ENCODE measurements around the gene MSI2. TPM values are rescaled to one million over a fixed set of nuclear protein-coding genes. Genes with fewer than 3 reads are reported as not detected.

The MSI2 gene
- polyA plus RNA-seq, 1 experiment = 9.2 TPM

DNA sequence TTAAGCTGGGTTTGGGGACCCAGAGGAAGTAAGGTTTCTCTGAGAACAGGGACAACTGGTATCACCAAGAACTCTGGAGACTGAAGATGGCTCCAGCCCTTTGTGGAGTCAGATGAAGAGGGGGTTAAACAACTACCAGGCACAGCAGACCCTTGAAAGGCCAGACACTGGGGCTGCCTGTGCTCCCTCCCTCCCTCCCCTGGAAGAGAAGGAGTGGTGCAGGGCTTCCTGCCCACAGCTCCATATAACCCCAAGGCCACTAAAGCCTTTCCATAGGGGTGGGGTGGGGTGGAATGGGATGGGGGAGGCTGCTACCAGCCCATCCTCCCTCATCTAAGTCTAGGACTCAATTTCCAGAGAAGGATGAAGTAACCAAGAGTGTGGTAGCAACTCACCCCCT, 422.1 kb downstream of the MSI2 start:
- no peaks in the 10 kb centered on the region for H3K36me3 ChIP-seq (ENCODE audit: control insufficient read depth, insufficient read depth, low read length)
- ChIA-PET CTCF (interaction anchor here (1.1 to 1.4 kb wide), 2 partner anchors 14 to 16 kb away, joined by 3 read pairs; no protein-coding TSS in a partner anchor), POLR2A (no interaction called here)
- DNase-seq (ENCODE audit: low read depth) = no peak
- no peaks in the 10 kb centered on the region for H3K27me3 ChIP-seq (ENCODE audit: control insufficient read depth, insufficient read depth, low read length)
- TF ChIP-seq, protein P1, sequence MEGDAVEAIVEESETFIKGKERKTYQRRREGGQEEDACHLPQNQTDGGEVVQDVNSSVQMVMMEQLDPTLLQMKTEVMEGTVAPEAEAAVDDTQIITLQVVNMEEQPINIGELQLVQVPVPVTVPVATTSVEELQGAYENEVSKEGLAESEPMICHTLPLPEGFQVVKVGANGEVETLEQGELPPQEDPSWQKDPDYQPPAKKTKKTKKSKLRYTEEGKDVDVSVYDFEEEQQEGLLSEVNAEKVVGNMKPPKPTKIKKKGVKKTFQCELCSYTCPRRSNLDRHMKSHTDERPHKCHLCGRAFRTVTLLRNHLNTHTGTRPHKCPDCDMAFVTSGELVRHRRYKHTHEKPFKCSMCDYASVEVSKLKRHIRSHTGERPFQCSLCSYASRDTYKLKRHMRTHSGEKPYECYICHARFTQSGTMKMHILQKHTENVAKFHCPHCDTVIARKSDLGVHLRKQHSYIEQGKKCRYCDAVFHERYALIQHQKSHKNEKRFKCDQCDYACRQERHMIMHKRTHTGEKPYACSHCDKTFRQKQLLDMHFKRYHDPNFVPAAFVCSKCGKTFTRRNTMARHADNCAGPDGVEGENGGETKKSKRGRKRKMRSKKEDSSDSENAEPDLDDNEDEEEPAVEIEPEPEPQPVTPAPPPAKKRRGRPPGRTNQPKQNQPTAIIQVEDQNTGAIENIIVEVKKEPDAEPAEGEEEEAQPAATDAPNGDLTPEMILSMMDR (IDR thresholded peaks at IDR 0.05; ENCODE audit: insufficient read depth, low read depth, low read length) = no peak
- H3K4me3 ChIP-seq (ENCODE audit: low read depth, low read length) = no peak overlapping the region

DNA sequence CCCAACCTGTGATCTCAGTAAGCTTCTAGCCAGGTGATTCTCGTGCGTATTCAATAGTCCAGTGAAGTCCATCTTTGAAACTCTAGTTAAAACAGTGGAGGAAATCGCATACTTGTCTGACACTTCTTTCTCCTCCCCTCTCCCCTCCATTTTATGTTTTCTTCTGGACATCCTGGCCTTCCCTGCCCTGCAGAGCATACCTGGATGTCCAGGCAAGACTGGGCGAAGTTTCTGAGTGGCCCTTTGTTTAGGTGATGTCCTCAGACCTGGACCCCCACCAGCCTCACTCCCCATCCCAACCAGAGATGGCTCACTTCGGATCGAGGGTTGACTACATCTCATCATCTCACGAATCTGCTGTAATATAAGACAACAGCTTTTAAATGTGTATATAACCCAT, 423.0 kb downstream of the MSI2 start:
- Histone ChIP-seq H3K4me3 (ENCODE audit: low read depth, low read length) (no peak overlapping the region), H3K27me3 (ENCODE audit: control insufficient read depth, insufficient read depth, low read length) (no peaks in the 10 kb centered on the region), H3K36me3 (ENCODE audit: control insufficient read depth, insufficient read depth, low read length) (no peaks in the 10 kb centered on the region)
- TF ChIP-seq, protein P1 (IDR thresholded peaks at IDR 0.05; ENCODE audit: insufficient read depth, low read depth, low read length) = no peak
- POLR2A ChIA-PET = no interaction called here
- DNase-seq (ENCODE audit: low read depth) = no peak
- CTCF ChIA-PET = interaction anchor here (1.0 kb wide), 1 partner anchor 8 kb away, joined by 3 read pairs; no protein-coding TSS in a partner anchor

DNA sequence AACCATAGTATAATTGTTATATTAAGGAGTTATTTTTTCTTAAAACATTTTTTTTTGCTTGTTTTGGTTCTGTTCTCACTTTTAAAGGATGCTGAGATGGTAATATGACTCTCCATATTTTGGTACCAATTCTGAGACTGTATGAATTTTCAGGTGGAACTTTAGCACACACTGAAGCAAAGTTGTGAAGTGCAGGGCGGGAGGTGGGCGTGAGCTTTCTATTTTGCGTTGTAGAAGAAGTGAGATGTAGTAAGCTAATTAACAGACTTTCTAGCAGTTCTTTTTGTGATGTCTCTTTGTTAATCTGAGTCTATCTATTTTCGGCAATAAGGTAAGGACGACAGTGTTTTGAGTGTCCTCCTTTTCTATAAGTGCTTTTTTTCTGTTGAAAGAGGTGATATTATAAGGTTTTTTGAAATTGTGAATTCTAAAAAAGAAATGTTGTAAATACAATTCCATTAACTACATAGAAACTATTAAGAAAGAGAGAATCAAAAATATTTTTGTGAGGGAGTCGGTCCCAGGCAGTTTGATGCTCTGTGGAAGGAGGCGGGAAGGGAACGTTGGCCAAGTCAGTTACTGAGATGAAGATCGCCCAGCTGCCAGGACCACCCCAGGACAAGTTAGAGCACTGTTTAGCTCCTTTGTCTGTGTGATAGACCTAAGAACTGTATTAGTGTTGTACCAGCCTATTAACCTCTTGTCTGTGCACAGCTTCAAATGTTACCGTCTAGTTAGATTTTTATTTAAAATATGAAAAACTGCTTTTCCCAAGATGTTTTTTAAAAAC, 423.8 kb downstream of the MSI2 start:
- H3K4me3 ChIP-seq (ENCODE audit: low read depth, low read length) = no peak overlapping the region
- DNase-seq (ENCODE audit: low read depth) = no peak
- ChIA-PET POLR2A (no interaction called here), CTCF (interaction anchor here (1.0 to 1.3 kb wide), 3 partner anchors 8 to 82 kb away, joined by 3 to 4 read pairs (median 3); no protein-coding TSS in a partner anchor)
- TF ChIP-seq, protein P1 (IDR thresholded peaks at IDR 0.05; ENCODE audit: insufficient read depth, low read depth, low read length) = no peak
- H3K36me3 ChIP-seq (ENCODE audit: control insufficient read depth, insufficient read depth, low read length) = no peaks in the 10 kb centered on the region
- no peaks in the 10 kb centered on the region for H3K27me3 ChIP-seq (ENCODE audit: control insufficient read depth, insufficient read depth, low read length)

DNA sequence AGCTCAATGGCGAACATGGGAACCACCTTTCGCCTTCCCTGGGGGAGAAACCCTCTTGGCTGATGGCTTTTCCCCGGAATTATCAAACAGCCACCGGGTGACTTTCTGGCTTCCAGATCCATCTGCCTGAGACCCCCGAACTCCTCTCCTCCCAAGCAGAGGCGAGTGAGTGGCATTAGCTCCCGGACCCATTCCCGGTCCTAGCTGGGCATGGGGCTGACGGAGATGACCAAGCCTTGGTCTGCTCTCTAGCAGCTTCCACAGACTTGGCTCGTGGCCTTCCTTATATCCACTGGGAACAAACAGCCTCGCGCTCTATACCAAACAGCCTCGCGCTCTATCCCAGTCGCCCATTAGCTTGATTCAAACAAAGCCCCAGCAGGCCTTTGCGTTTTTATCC, 426.4 kb downstream of the MSI2 start:
- Histone ChIP-seq H3K27me3 (ENCODE audit: control insufficient read depth, insufficient read depth, low read length) (no peaks in the 10 kb centered on the region), H3K4me3 (ENCODE audit: low read depth, low read length) (no peak overlapping the region), H3K36me3 (ENCODE audit: control insufficient read depth, insufficient read depth, low read length) (no peaks in the 10 kb centered on the region)
- no peak for DNase-seq (ENCODE audit: low read depth)
- ChIA-PET CTCF (interaction anchor here (0.8 to 1.1 kb wide), 3 partner anchors 10 to 440 kb away, joined by 3 to 6 read pairs (median 3); no protein-coding TSS in a partner anchor), POLR2A (no interaction called here)
- TF ChIP-seq, protein P1 (IDR thresholded peaks at IDR 0.05; ENCODE audit: insufficient read depth, low read depth, low read length) = no peak

DNA sequence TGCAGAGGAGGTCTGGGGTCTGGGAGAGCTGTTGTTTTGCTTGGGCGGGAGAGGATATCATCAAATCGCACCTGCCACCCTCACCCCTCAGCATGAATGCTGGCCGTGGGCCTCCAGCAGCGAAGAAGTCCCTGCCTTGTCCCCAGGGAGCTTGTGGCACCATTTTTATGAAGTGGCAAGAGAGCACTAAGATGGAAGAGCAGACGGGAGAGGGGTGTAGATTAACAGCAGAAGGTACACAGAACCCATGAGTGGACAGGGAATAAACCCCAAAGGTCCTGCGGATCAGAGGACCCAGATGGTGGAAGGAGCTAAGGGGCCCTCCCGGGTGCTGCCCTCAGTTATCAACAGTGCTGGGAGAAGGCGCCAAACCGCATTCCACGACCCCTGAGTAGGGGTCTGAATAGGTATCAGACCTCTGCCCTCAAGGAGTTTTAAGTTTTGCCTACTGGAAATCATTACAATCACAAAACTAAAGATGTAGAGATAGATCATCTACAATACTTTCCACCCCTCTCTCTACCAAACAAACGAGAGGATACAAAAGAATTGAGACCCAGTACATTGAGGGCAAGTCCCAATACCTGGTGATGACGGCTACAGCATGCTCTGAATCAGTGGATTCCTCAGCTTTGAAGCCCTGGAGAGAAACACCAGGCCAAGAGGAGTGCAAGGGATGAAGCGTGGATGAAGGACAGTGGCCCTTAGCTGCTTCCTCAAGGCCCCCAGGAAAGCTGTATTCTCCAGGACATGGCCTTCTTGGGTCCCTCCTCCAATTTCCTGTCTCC, 428.6 kb downstream of the MSI2 start:
- no peaks in the 10 kb centered on the region for H3K36me3 ChIP-seq (ENCODE audit: control insufficient read depth, insufficient read depth, low read length)
- ChIA-PET CTCF (interaction anchor here (1.4 kb wide), 1 partner anchor 13 kb away, joined by 5 read pairs; no protein-coding TSS in a partner anchor), POLR2A (no interaction called here)
- TF ChIP-seq, protein P1 (IDR thresholded peaks at IDR 0.05; ENCODE audit: insufficient read depth, low read depth, low read length) = no peak
- H3K4me3 ChIP-seq (ENCODE audit: low read depth, low read length) = no peak overlapping the region
- no peak for DNase-seq (ENCODE audit: low read depth)
- H3K27me3 ChIP-seq (ENCODE audit: control insufficient read depth, insufficient read depth, low read length) = no peaks in the 10 kb centered on the region
